GM21528 (cell line): ENCODE results near the gene GALNT8.
"Not testable (repeated sequence)": the region's sequence is repeated elsewhere in the genome, so short reads cannot be mapped to it uniquely, and the experiment has no call there.

Experiments
- ATAC-seq: cut with Tn5 transposase; IDR thresholded peaks from one replicate; pipeline ENCODE4 v1.9.1; 2021; ENCODE audit warnings: mild to moderate bottlenecking, moderate library complexity; ENCODE audit not compliant: unreplicated experiment, low FRiP score

The GALNT8 gene, protein sequence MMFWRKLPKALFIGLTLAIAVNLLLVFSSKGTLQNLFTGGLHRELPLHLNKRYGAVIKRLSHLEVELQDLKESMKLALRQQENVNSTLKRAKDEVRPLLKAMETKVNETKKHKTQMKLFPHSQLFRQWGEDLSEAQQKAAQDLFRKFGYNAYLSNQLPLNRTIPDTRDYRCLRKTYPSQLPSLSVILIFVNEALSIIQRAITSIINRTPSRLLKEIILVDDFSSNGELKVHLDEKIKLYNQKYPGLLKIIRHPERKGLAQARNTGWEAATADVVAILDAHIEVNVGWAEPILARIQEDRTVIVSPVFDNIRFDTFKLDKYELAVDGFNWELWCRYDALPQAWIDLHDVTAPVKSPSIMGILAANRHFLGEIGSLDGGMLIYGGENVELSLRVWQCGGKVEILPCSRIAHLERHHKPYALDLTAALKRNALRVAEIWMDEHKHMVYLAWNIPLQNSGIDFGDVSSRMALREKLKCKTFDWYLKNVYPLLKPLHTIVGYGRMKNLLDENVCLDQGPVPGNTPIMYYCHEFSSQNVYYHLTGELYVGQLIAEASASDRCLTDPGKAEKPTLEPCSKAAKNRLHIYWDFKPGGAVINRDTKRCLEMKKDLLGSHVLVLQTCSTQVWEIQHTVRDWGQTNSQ

DNA sequence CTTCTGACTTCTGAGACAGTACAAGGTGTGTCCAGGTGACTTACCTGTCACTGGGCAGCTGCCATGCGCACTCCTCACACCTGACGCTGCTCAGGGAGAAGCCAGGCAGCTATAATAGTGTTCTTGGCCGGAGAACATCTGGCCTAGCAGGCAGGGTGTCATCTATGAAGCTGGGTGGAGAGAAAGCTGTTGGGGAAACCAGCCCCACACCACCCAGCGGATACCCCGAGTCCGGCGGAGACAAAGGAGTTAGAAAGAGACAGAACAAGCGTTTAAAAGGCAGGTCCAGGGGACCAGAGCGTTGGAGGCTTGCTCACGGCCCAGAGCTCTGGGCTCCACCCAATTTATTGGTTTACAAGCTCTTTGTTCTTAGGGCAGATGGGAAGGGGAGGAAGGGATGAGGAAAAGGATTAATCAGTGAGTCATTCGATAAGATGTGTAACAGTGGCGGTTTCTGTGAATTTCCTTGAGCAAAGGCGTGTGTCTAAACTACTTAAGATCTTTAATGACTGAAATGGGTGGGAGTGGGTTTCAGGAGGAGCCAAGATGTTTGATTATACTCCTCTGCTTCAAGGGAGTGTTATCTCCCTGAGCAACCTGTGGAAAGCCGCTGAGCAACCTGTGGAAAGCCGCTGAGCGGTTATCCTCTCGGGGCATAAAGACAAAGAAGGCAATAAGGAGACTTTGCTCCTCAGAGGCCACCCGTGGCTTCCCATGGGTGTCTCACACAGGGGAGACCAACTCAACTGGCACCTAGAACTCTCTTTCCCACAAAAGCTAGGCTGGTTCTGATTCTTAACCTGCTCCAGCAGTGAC, at the start of gene GALNT8:
TSS of gene GALNT8 (plus strand) at position 580 of the 816 bp plus-strand sequence. CDS start 278 bp downstream, outside the sequence.
- no peak for ATAC-seq

DNA sequence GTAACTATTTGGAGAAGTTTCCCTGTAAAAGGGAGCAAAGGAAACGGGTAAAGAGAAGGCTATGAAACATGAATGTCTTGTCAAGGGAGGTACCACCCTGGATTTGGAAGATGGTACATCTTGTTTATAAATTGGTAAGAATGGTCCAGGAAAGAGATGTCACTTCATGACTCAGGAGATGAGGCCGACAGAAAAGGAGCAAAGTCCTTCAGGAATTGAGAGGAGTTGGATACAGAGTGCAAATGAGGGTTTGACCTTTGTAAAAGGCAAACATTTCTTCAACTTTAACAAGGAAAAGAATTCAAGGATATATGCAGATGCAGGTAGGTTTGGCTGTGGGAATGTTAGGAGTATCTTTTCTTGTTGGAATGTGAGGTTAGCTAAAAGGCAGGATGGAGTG, 40.5 kb upstream of the GALNT8 start:
- ATAC-seq = no peak

DNA sequence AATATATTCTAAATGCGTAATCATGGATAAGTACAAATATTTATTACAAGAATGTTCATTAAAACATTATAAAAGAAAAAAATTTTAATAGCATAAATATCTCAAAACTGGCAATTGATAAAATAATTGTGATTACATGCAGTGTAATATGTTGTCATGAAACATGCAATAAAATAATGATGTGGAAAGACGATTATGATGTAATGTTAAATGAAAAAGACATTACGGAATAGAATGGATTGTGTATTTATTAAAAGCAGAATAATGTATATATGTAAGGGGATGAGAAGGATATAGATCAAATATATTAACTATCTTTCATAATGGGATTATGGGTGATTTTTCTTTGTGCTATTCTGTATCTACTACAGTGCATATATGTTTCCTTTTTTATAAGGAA, 38.5 kb upstream of the GALNT8 start:
- no peak for ATAC-seq

DNA sequence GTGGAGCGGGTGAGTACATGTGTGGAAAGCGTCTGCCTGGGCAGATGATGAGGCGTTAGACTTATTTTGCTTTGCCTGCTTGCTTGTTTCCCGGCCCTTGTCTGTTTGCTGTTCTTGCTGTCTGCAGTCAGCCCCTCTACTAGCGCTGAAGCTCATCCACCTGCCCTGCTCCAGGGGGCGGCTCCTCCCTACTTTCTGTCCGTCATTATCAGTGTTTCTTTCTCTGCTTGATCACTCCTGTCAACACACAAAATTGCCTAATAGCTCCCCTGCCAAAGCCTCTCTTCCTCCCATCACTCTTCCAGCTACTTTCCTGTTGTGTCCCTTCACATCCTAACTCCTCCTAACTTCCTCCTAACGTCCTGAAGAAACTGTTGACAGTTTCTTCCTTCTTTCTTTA, 34.9 kb upstream of the GALNT8 start:
- ATAC-seq = no peak

DNA sequence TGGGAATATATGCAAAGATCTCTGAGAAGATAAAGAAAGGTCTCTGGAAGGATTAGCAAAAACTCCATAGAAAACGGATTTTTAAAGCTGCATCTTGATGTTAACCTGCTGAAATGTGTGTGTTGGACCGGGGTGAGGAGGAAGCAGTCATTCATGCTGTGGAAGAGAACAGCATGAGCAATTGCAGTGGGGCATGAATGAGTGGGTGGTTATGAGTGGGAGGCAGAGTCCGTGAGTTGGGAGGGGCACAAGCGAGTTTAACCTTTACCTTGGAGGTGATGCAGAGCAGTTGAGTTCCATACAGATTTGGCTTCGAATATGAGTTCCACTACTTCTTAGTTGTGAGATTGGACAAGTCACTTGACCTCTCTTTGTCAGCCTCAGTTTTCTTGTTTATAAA, 29.4 kb upstream of the GALNT8 start:
- ATAC-seq = no peak

DNA sequence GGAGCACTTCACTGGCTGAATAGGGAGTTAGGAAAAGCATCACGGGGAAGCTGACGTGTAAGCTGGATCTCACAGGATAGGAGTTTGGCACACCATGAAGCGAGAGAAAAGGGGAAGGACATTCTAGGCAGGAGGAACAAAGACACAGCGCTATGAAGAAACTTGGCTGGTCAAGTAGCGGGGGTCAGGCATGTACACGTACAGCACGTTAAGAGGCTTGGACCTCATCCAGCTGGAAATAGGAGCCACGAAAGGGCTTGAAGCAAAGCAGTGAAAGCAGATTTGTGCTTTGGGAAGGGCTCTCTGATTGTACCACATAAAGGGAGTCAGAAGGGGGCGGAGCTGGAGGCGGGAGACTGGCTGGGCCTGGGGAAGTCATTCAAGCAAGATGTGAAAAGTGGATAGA, 19.6 kb upstream of the GALNT8 start:
- ATAC-seq = no peak

DNA sequence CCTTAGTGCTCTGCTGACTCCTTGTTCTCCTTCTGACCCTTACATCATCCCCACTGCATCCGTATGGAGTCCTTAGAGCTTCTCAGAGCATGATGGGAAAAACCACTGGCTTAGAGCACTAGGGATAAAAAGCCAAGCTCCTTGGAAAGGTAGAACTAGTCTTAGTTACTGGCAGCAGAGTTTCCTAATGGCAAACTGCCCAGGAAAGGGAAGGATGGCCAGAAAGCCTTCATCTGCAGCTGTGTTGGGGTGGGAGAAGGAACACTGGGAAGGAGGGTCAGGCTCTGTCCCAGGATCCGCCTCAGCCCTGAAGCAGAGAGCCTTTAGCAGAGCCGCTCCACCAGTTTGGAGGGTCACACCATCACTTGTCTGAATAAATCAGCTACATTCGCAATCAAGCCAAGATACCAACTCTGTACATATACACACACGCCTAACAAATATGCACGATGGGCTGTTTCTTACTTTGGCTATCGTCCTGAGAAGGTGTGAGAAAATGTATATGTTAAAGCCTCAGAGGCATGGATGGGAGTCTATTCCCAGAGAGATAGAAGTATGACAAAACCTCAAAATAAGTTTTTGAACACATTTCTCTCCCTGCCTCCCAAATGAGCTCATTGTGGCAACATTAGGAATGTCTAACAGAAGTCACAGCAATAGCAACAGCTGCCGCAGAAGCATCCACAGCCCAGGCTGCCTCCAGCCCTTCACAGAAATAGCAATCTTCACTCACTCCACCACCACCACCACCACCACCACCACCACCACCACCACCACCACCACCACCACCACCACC, 18.6 kb upstream of the GALNT8 start:
- no peak for ATAC-seq

DNA sequence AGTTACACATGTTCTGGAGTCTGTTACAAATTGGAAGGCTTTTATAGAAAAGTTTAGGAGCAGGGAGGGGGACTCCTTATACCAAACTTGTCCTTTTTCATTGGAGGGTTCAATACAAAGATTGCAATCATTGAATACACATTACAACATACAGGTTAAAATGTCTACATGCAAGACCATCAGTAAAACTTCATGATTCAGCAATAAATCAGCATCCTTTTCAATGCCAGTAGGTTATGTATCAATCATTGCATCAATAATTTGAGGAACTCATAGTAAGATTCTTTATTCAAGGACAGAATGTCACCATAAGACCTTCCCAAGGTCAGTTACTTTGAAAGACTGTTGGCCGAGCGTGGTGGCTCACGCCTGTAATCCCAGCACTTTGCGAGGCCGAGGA, 16.5 kb upstream of the GALNT8 start:
- no peak for ATAC-seq

DNA sequence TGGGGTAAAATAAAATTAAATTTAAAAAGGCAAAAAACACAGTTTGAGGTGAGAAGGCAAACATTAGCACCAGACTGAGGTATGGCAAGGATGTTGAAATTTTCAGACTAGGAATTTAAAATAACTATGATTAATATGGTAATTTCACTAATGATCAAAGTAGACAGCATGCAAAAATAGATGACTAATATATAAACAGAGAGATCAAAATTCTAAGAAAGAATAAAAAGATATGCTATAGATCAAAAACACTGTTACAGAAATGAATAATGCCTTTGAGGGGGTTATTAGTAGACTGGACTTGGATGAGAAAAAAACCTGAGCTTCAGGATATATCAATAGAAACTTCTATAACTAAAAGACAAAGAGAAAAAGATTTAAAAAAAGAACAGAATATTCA, 14.4 kb upstream of the GALNT8 start:
- ATAC-seq = no peak

DNA sequence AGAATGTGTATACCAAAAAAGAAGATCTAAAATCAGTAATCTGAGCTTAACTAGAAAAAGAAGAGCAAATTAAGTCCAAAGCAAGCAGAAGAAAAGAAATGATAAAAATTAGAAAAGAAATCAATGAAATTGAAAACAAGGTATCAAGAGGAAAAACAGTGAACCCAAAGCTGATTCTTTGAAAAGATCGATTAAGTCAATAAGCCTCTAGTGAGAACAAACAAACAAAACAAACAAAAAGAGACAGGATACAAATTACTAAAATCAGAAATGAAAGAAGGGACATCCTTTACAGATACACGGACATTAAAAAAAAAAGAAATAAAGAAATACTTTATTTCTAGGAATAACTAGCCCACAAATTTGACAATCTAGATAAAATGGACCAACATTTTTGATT, 12.9 kb upstream of the GALNT8 start:
- no peak for ATAC-seq

DNA sequence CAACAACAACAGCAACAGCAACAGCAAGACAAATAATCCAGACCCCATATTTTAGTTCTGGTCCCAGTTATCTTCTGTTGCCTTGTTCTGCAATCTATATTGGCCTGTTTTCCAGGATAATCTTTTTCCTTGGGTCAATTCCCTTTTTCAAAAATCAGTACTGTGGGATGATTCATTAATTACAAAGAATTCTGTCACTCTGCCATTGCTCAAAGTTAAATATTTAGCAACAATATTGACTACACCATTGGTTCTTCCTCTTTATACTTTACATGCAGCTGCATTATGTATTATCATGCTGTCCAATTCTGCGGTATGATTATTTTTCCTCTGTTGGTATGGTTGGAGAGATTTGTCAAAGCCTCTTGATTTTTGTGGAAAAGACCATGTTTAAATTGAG, 10.1 kb upstream of the GALNT8 start:
- ATAC-seq = no peak

DNA sequence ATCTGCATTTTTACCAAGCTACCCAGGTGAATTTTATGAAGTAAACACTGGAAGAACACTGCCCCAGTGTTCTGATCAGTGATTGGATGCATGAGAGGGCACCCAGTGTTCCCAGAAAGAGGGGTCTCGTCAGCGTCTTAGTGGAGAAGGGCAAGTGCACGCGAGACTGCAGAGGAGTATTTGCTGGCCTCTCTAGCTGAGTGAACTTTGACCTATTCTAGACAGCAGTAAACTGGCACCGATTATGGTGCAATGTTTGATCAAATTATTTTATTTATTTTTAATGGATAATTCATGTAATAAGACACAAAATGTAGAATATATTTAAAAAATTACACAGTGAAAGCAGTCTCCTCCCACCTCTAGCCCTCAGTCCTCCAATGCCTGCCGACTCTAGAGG, 5.3 kb upstream of the GALNT8 start:
- no peak for ATAC-seq

DNA sequence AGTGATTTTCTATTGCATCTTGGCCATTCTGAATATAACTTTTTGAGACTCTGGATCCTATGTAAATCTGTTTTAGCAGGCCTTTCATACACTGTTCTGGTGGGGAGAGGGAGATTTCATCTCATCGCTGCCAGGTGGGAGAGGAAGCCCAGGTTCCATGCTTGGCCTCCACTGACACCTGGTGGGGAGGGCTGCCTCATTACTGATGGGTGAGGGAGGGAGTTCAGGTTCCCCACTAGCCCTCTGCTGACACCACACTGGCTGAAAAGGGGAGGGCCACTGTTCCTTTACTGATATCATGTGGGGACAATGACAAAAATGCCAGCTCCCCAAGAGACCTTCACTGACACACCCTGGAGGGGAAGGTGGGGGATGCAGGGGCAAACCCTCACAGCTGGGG, 2.4 kb upstream of the GALNT8 start:
- ATAC-seq = no peak

DNA sequence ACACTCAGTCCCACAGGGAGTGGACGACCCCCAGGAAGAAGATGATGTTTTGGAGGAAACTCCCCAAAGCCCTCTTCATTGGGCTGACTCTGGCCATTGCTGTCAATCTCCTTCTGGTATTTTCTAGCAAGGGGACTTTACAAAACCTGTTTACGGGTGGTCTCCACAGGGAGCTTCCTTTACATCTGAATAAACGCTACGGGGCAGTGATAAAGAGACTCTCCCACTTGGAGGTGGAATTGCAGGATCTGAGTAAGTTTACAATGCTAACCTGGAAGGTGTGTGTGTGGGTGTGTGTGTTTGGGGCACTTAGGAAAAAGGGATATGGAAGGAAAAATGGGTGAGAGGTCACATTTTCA, 416 bp downstream of the GALNT8 start:
- no peak for ATAC-seq

DNA sequence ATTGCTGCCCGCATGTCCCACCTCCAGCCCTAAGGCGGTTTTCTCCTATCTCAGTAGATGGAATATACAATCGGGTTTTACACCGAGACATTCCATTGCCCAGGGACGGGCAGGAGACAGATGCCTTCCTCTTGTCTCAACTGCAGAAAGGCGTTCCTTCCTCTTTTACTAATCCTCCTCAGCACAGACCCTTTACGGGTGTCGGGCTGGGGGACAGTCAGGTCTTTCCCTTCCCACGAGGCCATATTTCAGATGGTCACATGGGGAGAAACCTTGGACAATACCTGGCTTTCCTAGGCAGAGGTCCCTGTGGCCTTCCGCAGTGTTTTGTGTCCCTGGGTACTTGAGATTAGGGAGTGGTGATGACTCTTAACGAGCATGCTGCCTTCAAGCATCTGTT, 1.4 kb downstream of the GALNT8 start:
- ATAC-seq = not testable (repeated sequence)

DNA sequence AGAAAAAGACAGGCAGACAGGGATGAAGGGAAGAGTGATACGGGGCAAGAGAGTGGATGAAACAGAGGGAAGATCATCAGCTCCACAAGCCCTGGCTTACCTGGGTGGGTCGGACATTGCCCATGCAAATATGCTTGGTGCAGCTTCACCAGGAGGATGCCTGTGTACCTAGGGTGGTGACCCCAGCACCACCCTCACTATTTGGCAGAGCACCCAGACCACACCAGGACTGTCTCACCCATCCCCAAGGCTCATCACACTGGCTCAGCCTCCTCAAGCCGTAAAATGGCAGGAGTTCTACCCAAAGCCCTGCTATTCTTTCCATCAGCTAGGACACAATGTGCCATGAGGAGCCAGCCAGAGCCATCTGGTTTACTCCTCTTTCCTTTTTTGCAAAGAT, 3.0 kb downstream of the GALNT8 start:
- no peak for ATAC-seq

DNA sequence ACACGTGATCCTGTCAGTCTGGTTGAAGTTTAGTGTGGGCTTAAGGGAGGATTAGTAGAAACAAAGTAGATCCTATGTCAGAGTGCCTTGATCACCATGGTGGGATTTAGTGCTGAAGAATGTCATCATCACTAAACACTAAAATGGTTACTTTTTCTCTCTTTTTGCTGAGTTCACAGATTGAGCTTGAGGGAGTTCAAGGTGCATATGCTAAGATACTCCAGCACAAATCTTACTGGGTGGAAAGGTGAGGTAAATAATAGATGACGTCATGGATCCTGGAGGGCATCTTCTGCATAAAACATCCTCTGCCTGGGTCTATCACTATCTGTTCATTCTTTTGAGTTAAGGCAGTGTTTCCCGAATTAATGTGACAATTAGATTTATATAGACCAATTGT, 4.9 kb downstream of the GALNT8 start:
- no peak for ATAC-seq

DNA sequence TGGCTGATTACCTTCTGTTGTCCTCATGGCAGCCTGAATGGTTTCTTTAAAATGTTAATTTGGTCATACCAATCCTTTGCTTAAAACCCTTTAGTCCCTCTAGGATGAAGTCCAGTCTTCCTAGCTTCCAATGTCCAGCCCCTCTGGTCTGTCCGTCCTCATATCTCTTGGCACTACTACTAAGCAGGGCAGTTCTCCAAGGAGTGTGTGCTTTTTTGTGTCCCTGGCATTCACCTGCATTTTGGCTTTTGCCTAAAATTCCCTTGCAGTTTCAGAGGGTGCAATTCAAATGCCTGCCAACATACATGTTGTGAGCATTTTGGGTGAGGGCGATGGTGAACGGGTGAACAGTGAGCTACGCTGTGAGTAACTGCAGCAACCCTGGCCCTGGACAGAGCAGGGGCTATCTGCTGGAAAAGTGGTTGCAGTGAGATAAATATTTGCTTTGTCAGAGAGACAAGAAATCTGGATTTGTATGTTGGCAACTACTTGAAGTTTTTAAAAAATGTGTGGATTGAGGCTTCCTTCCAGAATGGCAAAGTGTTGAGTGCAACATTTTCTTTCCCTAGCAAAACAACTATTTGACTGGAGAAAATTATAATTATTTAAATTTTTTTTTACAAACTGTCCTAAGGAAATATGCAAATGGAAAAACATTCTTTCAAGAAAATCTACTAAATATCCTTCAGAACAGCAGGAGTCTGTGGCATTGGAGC, 14.6 kb downstream of the GALNT8 start:
- no peak for ATAC-seq

DNA sequence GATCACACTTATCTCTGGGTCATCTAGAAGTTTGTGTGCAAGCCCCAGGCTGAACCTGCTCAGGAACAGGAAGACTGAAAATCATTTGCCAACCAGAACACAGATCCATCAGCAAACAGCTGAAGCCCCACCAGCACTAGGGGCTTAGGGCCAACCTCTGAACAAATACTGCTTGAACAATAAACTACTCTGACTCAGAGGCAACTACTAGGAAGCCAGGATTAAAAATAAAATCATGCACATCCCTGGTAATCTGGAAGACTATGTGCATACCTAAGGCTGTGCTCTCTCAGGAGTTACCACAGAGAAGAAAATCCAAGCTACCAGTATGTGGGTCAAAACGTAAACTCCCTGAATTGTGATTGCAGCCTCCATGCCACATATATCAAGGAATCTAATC, 15.9 kb downstream of the GALNT8 start:
- no peak for ATAC-seq

DNA sequence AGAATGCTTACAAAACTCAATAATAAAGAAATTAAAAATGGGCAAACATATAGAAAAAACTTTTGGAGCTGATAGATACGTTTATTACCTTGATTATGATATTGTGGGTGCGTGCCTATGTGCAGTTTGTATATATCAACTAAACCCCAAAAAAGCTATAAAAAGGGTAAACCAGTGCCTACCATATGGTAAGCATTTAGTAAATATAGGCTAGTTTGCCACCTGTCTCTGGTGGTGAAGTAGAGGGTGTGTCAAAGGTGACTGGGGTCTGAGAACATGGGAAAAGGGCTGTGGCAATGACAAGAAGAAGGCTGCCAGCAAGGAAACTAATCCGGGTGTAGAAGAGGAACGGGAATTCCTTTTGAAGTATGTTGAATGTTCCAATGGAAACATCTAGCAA, 18.3 kb downstream of the GALNT8 start:
- ATAC-seq = no peak
